DMS53 treated with DMSO at 0.1 percent for 48 hours (cell line): ENCODE measurements around the gene NEFH.
"Not testable (repeated sequence)": the region's sequence is repeated elsewhere in the genome, so short reads cannot be mapped to it uniquely, and the experiment has no call there.

ENCODE experiments used
- DNase-seq: peaks from one replicate; lab custom pipeline; 2025; ENCODE audit not compliant: unreplicated experiment; lab: John Stamatoyannopoulos, UW

NEFH gene, protein sequence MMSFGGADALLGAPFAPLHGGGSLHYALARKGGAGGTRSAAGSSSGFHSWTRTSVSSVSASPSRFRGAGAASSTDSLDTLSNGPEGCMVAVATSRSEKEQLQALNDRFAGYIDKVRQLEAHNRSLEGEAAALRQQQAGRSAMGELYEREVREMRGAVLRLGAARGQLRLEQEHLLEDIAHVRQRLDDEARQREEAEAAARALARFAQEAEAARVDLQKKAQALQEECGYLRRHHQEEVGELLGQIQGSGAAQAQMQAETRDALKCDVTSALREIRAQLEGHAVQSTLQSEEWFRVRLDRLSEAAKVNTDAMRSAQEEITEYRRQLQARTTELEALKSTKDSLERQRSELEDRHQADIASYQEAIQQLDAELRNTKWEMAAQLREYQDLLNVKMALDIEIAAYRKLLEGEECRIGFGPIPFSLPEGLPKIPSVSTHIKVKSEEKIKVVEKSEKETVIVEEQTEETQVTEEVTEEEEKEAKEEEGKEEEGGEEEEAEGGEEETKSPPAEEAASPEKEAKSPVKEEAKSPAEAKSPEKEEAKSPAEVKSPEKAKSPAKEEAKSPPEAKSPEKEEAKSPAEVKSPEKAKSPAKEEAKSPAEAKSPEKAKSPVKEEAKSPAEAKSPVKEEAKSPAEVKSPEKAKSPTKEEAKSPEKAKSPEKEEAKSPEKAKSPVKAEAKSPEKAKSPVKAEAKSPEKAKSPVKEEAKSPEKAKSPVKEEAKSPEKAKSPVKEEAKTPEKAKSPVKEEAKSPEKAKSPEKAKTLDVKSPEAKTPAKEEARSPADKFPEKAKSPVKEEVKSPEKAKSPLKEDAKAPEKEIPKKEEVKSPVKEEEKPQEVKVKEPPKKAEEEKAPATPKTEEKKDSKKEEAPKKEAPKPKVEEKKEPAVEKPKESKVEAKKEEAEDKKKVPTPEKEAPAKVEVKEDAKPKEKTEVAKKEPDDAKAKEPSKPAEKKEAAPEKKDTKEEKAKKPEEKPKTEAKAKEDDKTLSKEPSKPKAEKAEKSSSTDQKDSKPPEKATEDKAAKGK

DNA sequence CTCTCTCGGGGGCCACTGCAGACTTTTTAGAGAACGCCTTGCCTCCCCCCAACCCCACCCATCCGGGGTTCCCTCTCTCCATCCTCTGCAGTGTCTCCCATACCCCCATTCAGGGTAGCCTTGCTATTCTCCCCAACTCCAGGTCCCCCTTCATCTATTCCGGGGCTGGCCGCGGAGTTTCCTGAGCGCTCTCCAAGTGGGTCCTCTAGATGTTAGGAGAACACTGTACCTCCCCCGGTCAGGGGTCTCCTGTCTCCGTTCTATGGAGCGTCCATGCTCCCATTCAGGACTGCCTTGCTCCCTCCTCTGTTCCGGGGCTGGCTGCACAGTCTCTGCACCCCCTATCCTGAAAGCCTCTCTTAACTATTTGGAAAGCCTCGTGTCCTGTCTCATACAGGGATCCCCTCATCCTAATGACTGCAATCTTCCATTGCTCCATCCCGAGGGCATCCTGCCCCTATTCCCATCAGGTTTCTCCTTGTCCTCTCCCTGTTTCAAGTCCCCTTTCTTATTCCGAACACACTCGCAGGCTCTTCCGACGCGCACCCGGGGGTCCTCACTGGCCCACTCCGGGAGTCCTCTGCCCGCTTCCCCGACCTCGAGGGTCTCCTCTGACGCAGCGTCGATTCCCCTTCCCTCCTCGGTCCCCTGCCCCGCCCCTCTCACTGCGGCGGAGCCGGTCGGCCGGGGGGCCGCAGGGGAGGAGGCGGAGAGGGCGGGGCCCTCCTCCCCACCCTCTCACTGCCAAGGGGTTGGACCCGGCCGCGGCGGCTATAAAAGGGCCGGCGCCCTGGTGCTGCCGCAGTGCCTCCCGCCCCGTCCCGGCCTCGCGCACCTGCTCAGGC lies at the start of gene NEFH:
Gene NEFH (plus strand): TSS at position 802 of the 845 bp plus-strand sequence. CDS start 45 bp downstream, outside the sequence.
- DNase-seq, result no peak

DNA sequence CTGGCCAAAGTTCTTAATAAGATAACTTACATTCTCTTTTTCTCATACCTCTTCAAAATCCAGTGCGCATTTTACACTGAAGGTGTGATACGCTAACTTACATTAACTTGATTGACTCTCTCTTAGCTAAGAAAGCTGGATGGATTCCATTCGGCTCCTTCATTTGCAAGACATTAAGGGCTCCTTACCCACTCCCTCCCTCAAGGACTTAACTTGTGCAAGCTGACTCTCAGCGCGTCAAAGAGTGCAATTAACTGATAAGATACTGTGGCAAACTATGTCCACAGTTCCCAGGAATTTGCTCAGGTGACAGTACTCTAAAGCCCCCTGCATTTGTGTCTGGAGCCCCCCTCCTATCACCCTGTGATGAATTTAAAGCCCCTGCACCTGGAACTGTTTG lies 48.0 kb upstream of the NEFH start:
- no peak for DNase-seq

DNA sequence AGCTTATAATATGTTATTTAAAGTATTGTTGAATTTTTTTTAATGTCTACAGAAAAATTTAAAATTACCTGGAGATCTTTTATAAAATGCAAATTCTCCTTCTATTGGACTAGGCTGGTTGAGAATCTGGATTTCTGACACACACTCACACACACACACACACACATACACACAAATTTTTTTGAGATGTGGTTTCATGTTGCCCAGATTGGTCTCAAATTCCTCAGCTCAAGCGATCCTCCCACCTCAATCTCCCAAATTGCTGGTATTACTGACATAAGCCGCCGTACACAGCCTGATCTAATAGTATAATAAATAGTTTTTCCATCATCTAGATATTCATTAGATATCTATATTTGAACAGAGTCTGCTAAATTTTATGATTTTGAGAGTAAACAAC lies 46.2 kb upstream of the NEFH start:
- no peak for DNase-seq

DNA sequence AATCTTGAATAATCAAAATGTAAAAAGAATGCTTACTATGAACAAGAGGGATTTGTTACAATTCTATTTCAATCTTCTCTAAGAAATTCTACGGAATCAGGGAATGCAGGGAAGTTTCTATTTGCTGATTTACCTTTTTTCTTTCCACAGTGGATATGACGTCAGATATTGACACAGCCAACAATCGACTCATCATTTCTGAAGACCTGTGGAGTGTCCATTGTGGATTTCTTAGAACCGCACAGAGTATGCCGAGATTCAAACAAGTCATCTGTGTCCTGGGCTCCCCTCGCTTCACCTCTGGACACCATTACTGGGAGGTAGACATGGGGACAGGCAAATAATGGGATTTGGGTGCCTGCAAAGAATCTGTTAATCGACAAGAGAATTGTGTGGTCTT lies 45.7 kb upstream of the NEFH start:
- DNase-seq, result no peak

DNA sequence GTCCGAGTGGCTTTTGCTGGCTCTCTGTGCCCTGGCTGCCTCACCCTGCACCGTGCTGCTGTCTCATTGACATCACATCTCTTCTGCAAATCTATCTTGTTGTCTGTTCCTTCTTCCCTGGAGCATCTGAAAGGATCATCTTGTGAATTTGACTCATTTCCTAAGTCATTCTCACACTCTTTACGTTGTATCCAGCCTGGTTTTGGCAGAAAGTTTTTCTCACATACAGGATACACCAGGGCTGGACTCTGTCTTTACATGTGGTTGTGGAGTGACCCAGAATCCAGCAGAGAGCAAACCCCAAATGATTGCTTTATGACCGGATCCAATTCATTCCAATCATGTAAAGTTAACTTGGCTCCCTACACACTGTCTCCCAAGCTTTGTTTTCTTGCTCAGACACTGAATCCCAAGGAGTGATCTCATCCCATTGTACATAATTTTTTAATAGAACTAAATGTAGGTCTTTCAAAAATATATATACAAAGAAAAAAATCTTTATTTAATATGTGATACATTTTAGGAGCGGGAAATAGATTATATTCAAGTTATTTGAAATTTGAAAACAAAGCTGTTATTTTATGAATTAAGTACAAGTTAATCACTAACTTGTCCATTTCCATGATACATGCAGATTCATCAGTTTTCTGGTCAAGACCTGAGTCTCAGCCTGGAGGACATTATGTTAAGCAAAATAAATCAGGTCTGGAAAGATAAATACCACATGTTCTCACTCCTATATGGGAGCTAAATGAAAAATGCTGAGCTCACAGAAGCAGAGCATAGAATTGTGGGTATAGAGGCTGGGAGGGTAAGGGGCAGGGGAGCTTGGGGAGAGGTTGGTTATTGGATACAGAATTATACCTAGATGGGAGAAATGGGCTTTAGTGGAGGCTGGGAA lies 44.5 kb upstream of the NEFH start:
- DNase-seq, result no peak

- not testable (repeated sequence) for DNase-seq
Measured at GRCh38 chr22:29438283-29438682, 41.7 kb upstream of the NEFH start, which contains the start of gene RFPL1. Gene RFPL1 (plus strand): TSS chr22:29438583.

GRCh38 chr22:29442976-29443375 lies 37.0 kb upstream of the NEFH start:
- no peak for DNase-seq

- no peak for DNase-seq
Measured at GRCh38 chr22:29443452-29443851, 36.6 kb upstream of the NEFH start.

- no peak for DNase-seq
Measured at GRCh38 chr22:29443861-29444792, 35.9 kb upstream of the NEFH start.

DNA sequence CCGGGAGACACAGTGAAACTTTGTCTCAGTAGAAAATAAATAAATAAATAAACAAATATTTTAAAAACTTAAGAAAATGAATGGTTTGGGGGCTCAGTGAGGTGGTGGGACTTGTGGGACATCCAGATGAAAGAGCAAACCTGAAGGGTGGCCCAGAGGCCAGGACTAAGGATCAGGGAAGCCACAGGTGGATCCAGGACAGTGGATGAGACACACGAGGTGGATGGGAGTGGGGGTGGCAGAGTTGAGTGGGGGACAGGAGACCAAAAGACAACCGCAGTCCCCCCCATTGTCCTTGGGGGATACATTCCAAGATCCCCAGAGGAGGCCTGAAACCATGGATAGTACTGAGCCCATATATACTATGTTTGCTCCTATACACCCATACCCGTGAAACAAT lies 34.5 kb upstream of the NEFH start:
- no peak for DNase-seq

DNA sequence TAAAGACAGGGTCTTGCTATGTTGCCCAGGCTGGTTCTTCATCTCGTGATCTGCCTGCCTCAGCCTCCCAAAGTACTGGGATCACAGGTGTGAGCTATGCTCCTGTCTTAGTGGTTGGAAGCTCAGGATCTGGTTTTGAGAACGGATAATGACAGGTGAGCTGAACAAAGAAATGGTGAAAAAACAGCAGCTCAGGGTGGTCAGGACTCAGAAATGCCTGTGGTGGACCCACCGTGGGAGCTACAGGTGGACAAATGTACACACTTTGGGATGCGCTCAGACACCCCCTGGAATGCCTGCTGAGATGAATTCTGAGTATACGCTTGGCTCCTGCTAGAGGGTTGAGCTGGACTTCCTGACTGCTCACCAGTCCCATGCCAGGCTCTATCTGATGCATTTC lies 32.1 kb upstream of the NEFH start:
- DNase-seq, result no peak

GRCh38 chr22:29449296-29449875 lies 30.6 kb upstream of the NEFH start:
- DNase-seq, result no peak

DNA sequence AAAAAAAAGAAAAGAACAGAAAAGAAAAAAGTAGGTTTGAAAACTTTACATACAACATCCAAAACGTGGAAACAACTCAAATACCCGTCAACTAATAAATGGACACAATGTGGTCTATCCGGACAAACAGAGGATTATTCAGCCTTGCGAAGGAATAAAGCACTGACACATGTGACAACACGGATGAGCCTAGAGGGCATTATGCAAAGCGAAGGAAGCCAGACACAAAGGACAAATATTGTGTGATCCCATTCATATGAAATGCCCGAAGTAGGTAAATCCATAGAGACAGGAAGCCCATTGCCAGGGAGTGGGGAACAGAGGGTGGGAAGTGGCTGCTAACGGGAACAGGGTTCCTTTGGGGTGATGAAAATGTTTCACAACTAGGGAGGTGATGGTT lies 29.8 kb upstream of the NEFH start:
- no peak for DNase-seq

DNA sequence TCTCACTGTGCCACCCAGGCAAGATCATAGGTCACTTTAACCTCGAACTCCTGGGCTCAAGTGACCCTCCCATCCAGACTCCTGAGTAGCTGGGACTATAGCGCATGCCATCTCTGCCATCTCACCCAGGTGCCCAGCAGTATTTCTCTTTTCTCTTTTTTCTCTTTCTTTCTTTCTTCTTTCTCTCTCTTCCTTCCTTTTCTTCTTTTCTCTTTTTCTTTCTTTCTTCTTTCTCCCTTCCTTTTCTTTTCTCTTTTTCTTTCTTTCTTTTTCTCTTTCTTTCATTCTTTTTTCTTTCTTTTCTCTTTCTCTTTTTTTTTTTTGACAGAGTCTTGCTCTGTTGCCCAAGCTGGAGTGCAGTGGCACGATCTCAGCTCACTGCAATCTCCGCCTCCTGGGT lies 28.2 kb upstream of the NEFH start:
- no peak for DNase-seq

GRCh38 chr22:29454276-29454675 lies 25.7 kb upstream of the NEFH start:
- no peak for DNase-seq

DNA sequence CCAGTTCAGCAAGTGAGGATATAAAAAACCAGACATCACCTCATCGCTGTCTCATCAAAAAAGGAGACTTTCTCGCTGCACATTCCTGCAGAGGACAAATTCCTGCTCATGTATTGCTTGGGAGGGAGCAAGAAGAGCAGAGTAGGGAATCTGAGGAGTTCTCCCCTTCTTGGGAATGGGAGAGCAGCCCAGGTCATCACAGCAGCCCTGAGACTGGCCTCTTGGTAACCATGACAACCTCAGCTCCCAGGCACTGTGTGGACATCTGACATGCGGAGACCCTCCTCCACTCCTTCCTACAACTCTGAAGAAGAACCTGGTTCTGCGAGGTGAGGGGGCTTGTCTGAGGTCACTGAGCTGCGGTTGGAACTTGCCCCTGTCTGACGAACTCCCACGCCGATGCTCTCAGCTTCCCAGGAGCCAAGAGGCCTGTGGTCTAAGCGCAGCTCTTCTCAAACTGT lies 23.8 kb upstream of the NEFH start:
- no peak for DNase-seq

GRCh38 chr22:29457730-29458129 lies 22.3 kb upstream of the NEFH start:
- no peak for DNase-seq

GRCh38 chr22:29458551-29458950 lies 21.5 kb upstream of the NEFH start:
- DNase-seq, result no peak
